ENCODE results near the gene MGME1. TPM values are rescaled to one million over a fixed set of nuclear protein-coding genes. Genes with fewer than 3 reads are reported as not detected.

The MGME1 gene
- total and polyA plus RNA-seq, 9 of the 15 experiments (the other 6 are each of a cell fraction or from before 2014, with no cell fraction given), result 13.4 to 45.1 (median 30.6) TPM

DNA sequence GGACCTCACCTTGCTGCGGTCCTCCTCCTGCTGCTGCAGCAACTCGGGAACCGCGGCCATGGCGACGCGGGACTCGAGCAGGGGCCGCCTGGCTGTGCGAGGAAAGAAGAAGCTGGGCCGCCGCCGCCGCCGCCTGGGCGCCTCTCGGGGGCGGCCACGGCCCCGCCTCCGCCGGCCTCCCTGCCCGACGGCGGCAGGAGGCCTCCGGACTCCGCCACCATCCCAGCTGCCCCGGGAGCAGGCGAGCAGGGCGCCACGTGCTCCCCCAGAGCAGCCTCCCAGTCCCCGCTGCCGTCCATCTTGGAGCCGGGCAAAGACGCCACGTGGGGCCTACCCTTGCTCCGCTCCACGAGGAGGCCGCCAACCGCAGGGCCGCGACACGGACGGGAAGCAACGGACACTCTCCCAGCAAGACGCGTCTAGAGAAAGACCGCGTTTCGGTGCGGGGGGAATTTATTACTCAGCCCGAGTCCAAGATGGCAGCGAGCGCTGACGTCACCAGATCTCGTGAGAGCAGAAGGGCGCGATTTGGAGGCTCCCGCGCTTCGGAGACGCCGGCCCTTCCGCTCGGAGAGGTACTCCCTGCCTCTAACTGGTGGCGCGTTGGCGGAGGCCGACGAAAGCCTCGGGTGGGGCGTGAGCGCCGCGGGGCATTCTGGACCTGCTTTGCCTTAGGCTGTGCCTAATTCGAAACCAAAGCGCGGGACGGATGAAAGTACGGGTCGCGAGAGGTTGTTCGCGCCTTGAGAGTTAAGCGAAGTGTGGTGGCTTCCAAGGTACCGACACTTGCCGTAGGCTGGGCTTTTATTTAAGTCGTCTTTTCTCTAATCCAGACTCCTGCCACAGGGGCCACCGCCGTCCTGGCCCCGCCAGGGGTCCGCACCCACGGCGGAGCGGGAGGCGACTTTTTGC, at the start of gene MGME1, which contains the start of gene SNX5 (continued):
- TF ChIP-seq SRSF7 (optimal IDR thresholded peaks at IDR 0.05; ENCODE audit: low read depth, low read length), result no peak
- TF ChIP-seq HMGN3 (IDR thresholded peaks at IDR 0.05; ENCODE audit: borderline replicate concordance, extremely low read depth, insufficient read length, low read depth, low read length), result peak; percentile 40
- no peak for TF ChIP-seq STAT5A (IDR thresholded peaks at IDR 0.05; ENCODE audit: borderline replicate concordance, low read length)
- TF ChIP-seq CEBPZ (IDR thresholded peaks at IDR 0.05; ENCODE audit: borderline replicate concordance, low read depth, low read length), result no peak
- peak; percentile 41; the same call in 1 of the 2 replicates for TF ChIP-seq BHLHE40 (IDR thresholded peaks at IDR 0.05; ENCODE audit: low read length)
- TF ChIP-seq ZNF175 (CRISPR knock-in tag; IDR thresholded peaks at IDR 0.05; ENCODE audit: low read depth), result peak; percentile 64; the same call in 1 of the 2 replicates
- peak; percentile 98 for TF ChIP-seq ATF7 (IDR thresholded peaks at IDR 0.05)
- no peak; the same call in 1 of the 2 replicates for TF ChIP-seq NR1H2 (CRISPR knock-in tag; IDR thresholded peaks at IDR 0.05)
- peak; percentile 50; the same call in 1 of the 2 replicates for TF ChIP-seq MBD2 (IDR thresholded peaks at IDR 0.05; ENCODE audit: borderline replicate concordance, low read depth)
- TF ChIP-seq, protein P1, sequence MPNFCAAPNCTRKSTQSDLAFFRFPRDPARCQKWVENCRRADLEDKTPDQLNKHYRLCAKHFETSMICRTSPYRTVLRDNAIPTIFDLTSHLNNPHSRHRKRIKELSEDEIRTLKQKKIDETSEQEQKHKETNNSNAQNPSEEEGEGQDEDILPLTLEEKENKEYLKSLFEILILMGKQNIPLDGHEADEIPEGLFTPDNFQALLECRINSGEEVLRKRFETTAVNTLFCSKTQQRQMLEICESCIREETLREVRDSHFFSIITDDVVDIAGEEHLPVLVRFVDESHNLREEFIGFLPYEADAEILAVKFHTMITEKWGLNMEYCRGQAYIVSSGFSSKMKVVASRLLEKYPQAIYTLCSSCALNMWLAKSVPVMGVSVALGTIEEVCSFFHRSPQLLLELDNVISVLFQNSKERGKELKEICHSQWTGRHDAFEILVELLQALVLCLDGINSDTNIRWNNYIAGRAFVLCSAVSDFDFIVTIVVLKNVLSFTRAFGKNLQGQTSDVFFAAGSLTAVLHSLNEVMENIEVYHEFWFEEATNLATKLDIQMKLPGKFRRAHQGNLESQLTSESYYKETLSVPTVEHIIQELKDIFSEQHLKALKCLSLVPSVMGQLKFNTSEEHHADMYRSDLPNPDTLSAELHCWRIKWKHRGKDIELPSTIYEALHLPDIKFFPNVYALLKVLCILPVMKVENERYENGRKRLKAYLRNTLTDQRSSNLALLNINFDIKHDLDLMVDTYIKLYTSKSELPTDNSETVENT (CRISPR knock-in tag; IDR thresholded peaks at IDR 0.05), result no peak
- peak; percentile 56; the same call in 1 of the 2 replicates for TF ChIP-seq STAT6 (CRISPR knock-in tag; IDR thresholded peaks at IDR 0.05)
- no peak for TF ChIP-seq PCBP2 (IDR thresholded peaks at IDR 0.05; ENCODE audit: low read depth, low read length, poor library complexity, severe bottlenecking)
- TF ChIP-seq MEF2A (IDR thresholded peaks at IDR 0.05; ENCODE audit: control insufficient read depth, low read depth, low read length), result 0 out of 2 replicates have a peak, but pooled peaks have one; percentile 6
- no peak for TF ChIP-seq ZNF699 (CRISPR knock-in tag; IDR thresholded peaks at IDR 0.05; ENCODE audit: insufficient replicate concordance)
- no peak for TF ChIP-seq SMC3 (conservative IDR thresholded peaks at IDR 0.05; ENCODE audit: insufficient read depth, low read depth, low read length)
- 0 out of 2 replicates have a peak, but pooled peaks have one; percentile 35 for TF ChIP-seq ZNF232 (CRISPR knock-in tag; IDR thresholded peaks at IDR 0.05)
